ENCODE data around the gene PDE6C. TPM values are rescaled to one million over a fixed set of nuclear protein-coding genes. Genes with fewer than 3 reads are reported as not detected.
A peak's percentile ranks its signal among the peaks of the same experiment; 100 is the strongest.

PDE6C gene
- total and polyA plus RNA-seq, 2 of the 8 experiments (the other 6 are each of a cell fraction or from before 2014, with no cell fraction given) = not detected

DNA sequence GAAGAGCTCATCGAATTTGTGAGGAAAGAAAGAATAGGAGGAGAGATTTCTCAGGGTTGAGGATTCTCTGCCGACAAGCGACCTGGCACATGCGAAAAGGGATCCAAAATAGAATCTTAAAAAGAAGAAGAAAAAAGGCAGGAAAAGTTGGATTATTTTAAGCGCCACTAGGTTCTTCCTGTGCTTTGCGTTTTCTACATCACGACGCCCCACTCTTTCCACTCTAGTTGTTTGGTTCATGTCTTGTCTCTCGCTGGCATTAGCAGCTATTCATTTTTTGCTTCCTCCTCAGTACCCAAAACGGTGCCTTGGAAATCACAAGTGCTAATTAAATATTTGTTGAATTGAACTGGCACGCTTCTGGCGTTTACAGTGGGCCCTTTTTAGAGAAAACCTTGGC lies 90.7 kb downstream of the PDE6C start:
- Histone ChIP-seq H3K9me3 (ENCODE audit: insufficient read depth in 2 of 2, low read depth in 1 of 2, low read length in 1 of 2) (no peaks in the 10 kb centered on the region), H2BK20ac (ENCODE audit: low read length) (no peak overlapping the region), H3K23me2 (ENCODE audit: low read depth, low read length) (peaks cover 8% of the 10 kb centered on the region; the same call in 1 of the 2 replicates), H4K91ac (replicated peaks; ENCODE audit: insufficient read length, low read length) (no peak overlapping the region), H4K8ac (ENCODE audit: extremely low read depth, insufficient read depth, low read length) (no peak overlapping the region), H3K79me1 (ENCODE audit: low read depth, low read length) (no peaks in the 10 kb centered on the region), H3K4me3 (ENCODE audit: extremely low read depth in 1 of 4, insufficient read depth in 2 of 4, low read depth in 3 of 4, low read length in 4 of 4) (peak overlapping the region; percentile 55 to 85 (median 66)), H3K4ac (replicated peaks; ENCODE audit: insufficient read length, low read depth, low read length) (no peak overlapping the region), H3K14ac (ENCODE audit: insufficient read length) (no peak overlapping the region), H3K23ac (ENCODE audit: insufficient read length) (no peak overlapping the region), H2BK5ac (ENCODE audit: low read depth, low read length) (peak overlapping the region; percentile 26; the same call in 1 of the 2 replicates), H3K4me2 (ENCODE audit: insufficient read depth in 1 of 2, low read depth in 2 of 2, low read length in 2 of 2) (peak overlapping the region; percentile 76 to 85), H4K20me1 (replicated peaks in 1 of 2; ENCODE audit: control insufficient read depth in 1 of 2, insufficient read depth in 2 of 2, low read length in 2 of 2) (no peaks in the 10 kb centered on the region), H3K27me3 (replicated peaks in 1 of 4; ENCODE audit: control insufficient read depth in 3 of 4, extremely low read depth in 1 of 4, insufficient read depth in 3 of 4, low read length in 3 of 4) (no peaks in the 10 kb centered on the region), H3K18ac (ENCODE audit: extremely low read depth, low read length) (peak overlapping the region; percentile 89; the same call in 1 of the 2 replicates), H3K79me2 (ENCODE audit: control insufficient read depth in 1 of 2, insufficient read depth in 2 of 2, low read length in 2 of 2) (peaks cover 0 to 3% of the 10 kb centered on the region in 2 experiments; a peak in 2 of 4 replicates), H2AFZ (ENCODE audit: low read length) (peak overlapping the region; percentile 99), H2BK12ac (ENCODE audit: low read depth, low read length) (no peak overlapping the region), H2BK15ac (ENCODE audit: low read length) (no peak overlapping the region), H2AK5ac (ENCODE audit: low read depth, low read length) (no peak overlapping the region), H3K4me1 (replicated peaks in 1 of 4; ENCODE audit: control insufficient read depth in 3 of 4, insufficient read depth in 4 of 4, low read length in 3 of 4) (peaks cover 0 to 3% (median 1%) of the 10 kb centered on the region in 4 experiments; a peak in 1 of 7 replicates), H2BK120ac (replicated peaks; ENCODE audit: low read depth, low read length) (no peak overlapping the region), H3K9ac (replicated peaks in 1 of 4; ENCODE audit: extremely low read depth in 1 of 4, low read depth in 3 of 4, low read length in 3 of 4) (peak overlapping the region; percentile 54 to 79 (median 62)), H4K5ac (ENCODE audit: insufficient read length, low read depth, low read length) (peak overlapping the region; percentile 55), H3K27ac (ENCODE audit: low read depth, low read length) (0 out of 2 replicates have a peak overlapping the region, but pooled peaks have one; percentile 23), H3K36me3 (ENCODE audit: control insufficient read depth in 2 of 4, insufficient read depth in 4 of 4, low read length in 3 of 4) (peaks cover 0 to 16% (median 9%) of the 10 kb centered on the region in 4 experiments; a peak in 5 of 8 replicates), H3K56ac (replicated peaks; ENCODE audit: insufficient read length, low read depth, low read length) (no peak overlapping the region)
- no peak for FAIRE-seq
- DNase-seq (ENCODE audit: low read depth in 1 of 2, low spot score in 2 of 2) = no peak
- POLR2A ChIA-PET (ENCODE audit: partially characterized antibody) = interaction anchor here (0.7 to 1.8 kb wide), 6 partner anchors 12 to 135 kb away, joined by 3 to 6 read pairs (median 4); no protein-coding TSS in a partner anchor
- CTCF ChIA-PET (ENCODE audit: partially characterized antibody) = interaction anchor here (0.7 to 3.1 kb wide), 11 partner anchors 9 to 218 kb away, joined by 3 to 15 read pairs (median 4); no protein-coding TSS in a partner anchor
- WGBS, 2 experiments (ENCODE audit: extremely low coverage in 1 of 2, insufficient coverage in 1 of 2, insufficient read length in 1 of 2, insufficient replicate concordance in 2 of 2, low coverage in 1 of 2, low lambda C conversion rate in 2 of 2, missing lambda C conversion rate in 1 of 2) = 16% methylated on average over 12 of the region's 12 CpGs; no CpG with 5 or more reads in 1 of the 2 experiments
- no peak for TF ChIP-seq KDM1A (IDR thresholded peaks at IDR 0.05; ENCODE audit: borderline replicate concordance, low read length)
- TF ChIP-seq, protein P1, sequence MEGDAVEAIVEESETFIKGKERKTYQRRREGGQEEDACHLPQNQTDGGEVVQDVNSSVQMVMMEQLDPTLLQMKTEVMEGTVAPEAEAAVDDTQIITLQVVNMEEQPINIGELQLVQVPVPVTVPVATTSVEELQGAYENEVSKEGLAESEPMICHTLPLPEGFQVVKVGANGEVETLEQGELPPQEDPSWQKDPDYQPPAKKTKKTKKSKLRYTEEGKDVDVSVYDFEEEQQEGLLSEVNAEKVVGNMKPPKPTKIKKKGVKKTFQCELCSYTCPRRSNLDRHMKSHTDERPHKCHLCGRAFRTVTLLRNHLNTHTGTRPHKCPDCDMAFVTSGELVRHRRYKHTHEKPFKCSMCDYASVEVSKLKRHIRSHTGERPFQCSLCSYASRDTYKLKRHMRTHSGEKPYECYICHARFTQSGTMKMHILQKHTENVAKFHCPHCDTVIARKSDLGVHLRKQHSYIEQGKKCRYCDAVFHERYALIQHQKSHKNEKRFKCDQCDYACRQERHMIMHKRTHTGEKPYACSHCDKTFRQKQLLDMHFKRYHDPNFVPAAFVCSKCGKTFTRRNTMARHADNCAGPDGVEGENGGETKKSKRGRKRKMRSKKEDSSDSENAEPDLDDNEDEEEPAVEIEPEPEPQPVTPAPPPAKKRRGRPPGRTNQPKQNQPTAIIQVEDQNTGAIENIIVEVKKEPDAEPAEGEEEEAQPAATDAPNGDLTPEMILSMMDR (IDR thresholded peaks at IDR 0.05; ENCODE audit: control extremely low read depth in 1 of 3, insufficient read depth in 1 of 3, low read depth in 1 of 3, low read length in 3 of 3) = no peak
- TF ChIP-seq BRCA1 (IDR thresholded peaks at IDR 0.05; ENCODE audit: low read depth, low read length) = no peak
- no peak; the same call in 1 of the 2 replicates for TF ChIP-seq PHF8 (conservative IDR thresholded peaks at IDR 0.05; ENCODE audit: low read depth, low read length)
- no peak for TF ChIP-seq EGR1 (IDR thresholded peaks at IDR 0.05; ENCODE audit: borderline replicate concordance, low read depth, low read length)
- TF ChIP-seq CTBP2 (IDR thresholded peaks at IDR 0.05; ENCODE audit: borderline replicate concordance, insufficient read depth, insufficient read length, low read length) = no peak
- TF ChIP-seq CEBPB (IDR thresholded peaks at IDR 0.05; ENCODE audit: low read depth, low read length) = no peak
- no peak for TF ChIP-seq POLR2AphosphoS5 (IDR thresholded peaks at IDR 0.05; ENCODE audit: low read depth, low read length)
- TF ChIP-seq TEAD4 (IDR thresholded peaks at IDR 0.05; ENCODE audit: low read depth, low read length) = no peak
- no peak for TF ChIP-seq TBP (IDR thresholded peaks at IDR 0.05; ENCODE audit: low read depth, low read length)
- TF ChIP-seq POU5F1 (IDR thresholded peaks at IDR 0.05; ENCODE audit: low read depth, low read length) = no peak

Data from H1 (cell line).